Ectodermal cell (in vitro differentiated cells): Measurements from ENCODE around the gene TM9SF3.

Source experiments
- H3K27ac ChIP-seq: 2 replicates; pipeline ENCODE4 v1.7.0; 2013; ENCODE audit warnings: mild to moderate bottlenecking, low read depth, low read length; ENCODE audit not compliant: insufficient read depth, poor library complexity, severe bottlenecking
- H3K27me3 ChIP-seq: 2 replicates; pipeline ENCODE4 v1.7.0; 2013; ENCODE audit warnings: mild to moderate bottlenecking, low read length; ENCODE audit not compliant: insufficient read depth, control insufficient read depth, poor library complexity, severe bottlenecking
- H3K36me3 ChIP-seq: one replicate; pipeline ENCODE4 v1.7.0; 2013; ENCODE audit warnings: low read length; ENCODE audit not compliant: control insufficient read depth, insufficient read depth
- H3K4me1 ChIP-seq: one replicate; pipeline ENCODE4 v1.7.0; 2013; ENCODE audit warnings: low read length; ENCODE audit not compliant: control insufficient read depth, insufficient read depth
- H3K4me3 ChIP-seq: 2 replicates; pipeline ENCODE4 v1.7.0; 2013; ENCODE audit warnings: low read depth, low read length, control low read depth; ENCODE audit not compliant: insufficient read depth
- H3K9me3 ChIP-seq: 2 replicates; pipeline ENCODE4 v1.7.0; 2013; ENCODE audit warnings: mild to moderate bottlenecking, low read length, moderate library complexity; ENCODE audit not compliant: control insufficient read depth
- WGBS, 2 experiments: methylation state at CpG; one replicate each; pipeline ENCODE4 v1.1.7; 2013; ENCODE audit warnings: missing lambda C conversion rate in 2 of 2; 5-methylcytosine and 5-hydroxymethylcytosine counted together

Gene TM9SF3

DNA sequence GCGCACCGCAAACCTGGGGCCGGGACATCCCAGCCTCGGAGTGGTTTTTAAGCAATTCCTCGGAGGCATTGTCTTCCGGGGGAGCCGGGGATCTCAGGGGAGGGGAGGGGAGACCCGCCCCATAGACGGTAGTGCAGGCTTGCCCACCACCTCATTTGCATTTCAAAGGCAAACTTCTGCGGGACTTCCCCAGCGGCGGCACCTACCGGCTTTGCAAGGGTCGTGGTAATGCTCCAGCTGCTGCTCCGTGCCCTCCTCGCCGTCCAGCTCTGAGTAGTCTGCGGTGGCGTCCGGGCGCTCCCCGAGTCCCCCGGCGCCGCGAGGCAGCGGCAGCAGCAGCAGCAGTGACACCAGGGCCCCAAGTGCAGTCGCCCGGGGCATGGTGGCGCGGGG lies 73.5 kb downstream of the TM9SF3 start:
- 0% methylated on average over 31 of the region's 31 CpGs for WGBS, 2 experiments
- Histone ChIP-seq H3K27ac (peak overlapping the region; percentile 66), H3K4me3 (peak overlapping the region; percentile 55), H3K9me3 (no peaks in the 10 kb centered on the region), H3K27me3 (peaks cover 46% of the 10 kb centered on the region), H3K4me1 (peaks cover 17% of the 10 kb centered on the region), H3K36me3 (no peaks in the 10 kb centered on the region)

DNA sequence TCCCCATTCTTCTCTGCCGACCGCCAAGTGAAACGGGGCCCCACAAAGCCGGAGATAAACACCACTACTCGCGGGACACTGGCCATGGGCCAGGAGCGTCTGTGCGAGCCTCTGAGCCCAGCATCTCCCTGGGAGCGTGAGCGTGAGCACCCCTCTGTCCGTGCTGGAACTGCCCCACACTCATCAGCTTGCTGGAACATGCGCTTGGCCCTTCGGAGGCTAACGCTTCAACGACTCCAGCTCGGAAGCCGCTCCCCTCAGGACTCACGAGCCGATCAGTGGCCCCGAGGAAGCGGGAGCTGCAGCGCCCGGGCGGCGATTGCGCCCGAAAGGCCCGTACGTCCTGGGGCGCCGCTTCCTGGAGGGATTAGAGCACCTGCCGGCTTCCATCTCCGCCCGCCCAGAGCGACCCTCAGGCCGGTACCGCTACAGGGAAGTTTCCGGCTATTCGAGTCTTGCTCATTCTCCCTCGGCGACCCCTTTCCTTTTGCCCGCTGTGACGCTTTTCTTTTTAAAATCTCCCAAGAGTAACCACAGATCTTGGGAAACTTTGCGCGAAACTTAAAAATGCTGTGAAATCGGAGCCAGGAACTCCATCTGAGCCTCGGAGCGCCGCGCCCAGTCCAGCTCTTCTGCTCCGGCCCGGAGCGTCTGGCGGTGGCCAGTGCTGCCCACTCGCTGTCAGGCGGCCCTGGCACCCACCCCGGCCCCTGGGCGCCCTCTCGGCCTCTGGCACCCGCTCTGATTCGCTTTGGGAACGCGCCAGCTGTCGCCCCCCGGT lies 74.1 kb downstream of the TM9SF3 start:
- whole genome bisulfite sequencing, 2 experiments, result 1% methylated on average over 65 of the region's 65 CpGs
- peak overlapping the region; percentile 55 for H3K4me3 ChIP-seq

DNA sequence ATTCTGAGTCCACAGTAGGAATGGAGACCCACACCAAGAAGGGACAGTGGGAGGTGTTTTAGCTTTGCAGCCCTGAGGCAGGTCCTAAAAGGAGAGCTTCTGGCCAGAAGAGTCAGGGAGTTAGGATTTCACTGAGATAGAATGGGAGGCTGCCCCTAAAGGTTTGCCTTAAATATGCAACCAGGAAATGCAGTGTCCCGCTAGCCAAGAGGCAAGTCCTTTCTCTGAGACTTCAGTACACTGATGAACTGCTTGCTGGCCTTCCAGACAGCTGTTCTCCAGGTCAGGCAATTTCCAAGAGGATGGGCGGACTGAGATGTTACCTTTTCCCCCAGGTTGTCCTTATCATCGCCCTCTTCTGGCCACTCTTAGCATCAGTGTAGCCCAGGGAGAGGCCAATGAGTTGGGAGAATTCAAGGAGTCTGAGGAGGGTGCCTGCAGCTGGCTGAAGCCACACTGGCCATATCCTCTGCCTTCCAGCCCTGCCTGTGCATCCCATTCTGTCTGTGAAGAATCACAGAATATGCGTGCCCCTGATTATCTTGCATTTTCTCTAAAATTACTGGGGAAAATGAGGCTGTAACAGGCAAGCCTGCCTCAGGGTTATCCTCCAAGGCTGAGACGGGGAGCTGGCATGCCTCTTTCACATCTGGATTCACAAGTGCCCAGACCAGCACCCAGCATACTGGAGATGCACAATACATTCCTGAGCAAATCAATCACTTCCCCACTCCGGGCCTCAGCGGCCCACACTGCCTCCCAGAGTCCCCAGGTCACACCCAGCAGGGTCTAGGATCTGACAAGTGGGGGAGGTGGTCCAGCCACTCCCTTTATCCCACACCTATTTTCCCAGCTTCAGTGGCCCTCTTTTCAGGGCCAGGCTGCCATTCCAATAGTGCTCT lies 75.5 kb downstream of the TM9SF3 start:
- no peaks in the 10 kb centered on the region for H3K9me3 ChIP-seq
- H3K27me3 ChIP-seq, result peaks cover 46% of the 10 kb centered on the region
- peaks cover 17% of the 10 kb centered on the region for H3K4me1 ChIP-seq
- no peak overlapping the region for H3K27ac ChIP-seq
- WGBS, 2 experiments, result 37 to 40% methylated on average over 7 of the region's 7 CpGs
- no peak overlapping the region for H3K4me3 ChIP-seq
- no peaks in the 10 kb centered on the region for H3K36me3 ChIP-seq

More for the DNA sequence above, 74.1 kb downstream of the TM9SF3 start:
- Histone ChIP-seq H3K36me3 (no peaks in the 10 kb centered on the region), H3K27me3 (peaks cover 46% of the 10 kb centered on the region), H3K9me3 (no peaks in the 10 kb centered on the region), H3K4me1 (peaks cover 17% of the 10 kb centered on the region), H3K27ac (no peak overlapping the region)

DNA sequence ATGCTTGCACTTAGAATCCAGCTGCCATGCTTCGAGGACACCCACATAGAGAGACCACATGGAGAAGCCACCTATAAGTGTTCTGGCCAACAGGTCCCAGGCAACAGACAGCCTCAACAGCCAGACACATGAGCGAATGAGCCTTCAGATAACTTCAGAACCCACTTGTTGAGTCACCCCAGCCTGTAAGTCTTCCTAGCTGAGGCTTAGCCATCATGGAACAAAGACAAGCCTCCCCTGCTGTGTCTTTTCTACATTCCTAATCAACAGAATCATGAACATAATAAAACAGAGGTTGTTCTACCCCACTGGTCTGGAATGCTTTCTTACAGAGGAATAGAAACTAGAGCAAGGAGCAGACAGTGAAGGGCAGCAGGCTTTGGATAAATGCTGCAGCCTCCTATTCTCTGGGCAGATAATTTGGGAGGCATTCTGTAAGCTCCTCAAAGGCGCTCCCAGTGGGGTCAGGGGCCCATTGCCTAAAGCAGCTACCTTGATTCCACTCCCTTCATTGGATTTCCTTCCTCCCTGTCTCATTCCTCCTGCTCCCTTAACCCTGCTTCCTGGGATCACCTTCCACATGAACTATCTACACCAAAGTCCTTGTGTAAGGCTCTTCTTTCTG lies 77.7 kb downstream of the TM9SF3 start:
- no peak overlapping the region for H3K4me3 ChIP-seq
- H3K9me3 ChIP-seq, result no peaks in the 10 kb centered on the region
- peaks cover 17% of the 10 kb centered on the region for H3K4me1 ChIP-seq
- 50 to 54% methylated on average over 3 of the region's 3 CpGs for WGBS, 2 experiments
- no peak overlapping the region for H3K27ac ChIP-seq
- H3K36me3 ChIP-seq, result no peaks in the 10 kb centered on the region
- H3K27me3 ChIP-seq, result peaks cover 26% of the 10 kb centered on the region

DNA sequence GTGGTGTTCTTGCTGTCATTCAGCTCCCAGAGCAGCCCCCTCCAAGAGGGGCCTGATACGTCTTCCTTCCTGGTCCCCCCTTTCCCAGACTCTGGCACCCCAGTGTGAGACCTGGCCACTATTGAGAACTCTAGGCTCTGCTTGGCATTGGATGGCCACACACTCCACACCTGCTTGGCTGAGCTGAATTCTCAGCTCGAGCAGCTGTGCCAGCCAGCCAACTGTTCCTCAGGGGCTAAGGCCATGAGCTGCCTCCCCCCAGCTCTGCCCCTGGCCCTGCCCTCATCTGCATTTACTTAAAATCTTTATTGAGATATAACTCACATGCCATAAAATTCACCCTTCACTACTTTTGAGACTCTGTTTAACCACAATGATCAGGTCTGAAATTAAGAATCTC lies 79.8 kb downstream of the TM9SF3 start:
- H3K27ac ChIP-seq, result no peak overlapping the region
- H3K4me1 ChIP-seq, result peaks cover 12% of the 10 kb centered on the region
- no peaks in the 10 kb centered on the region for H3K9me3 ChIP-seq
- H3K36me3 ChIP-seq, result no peaks in the 10 kb centered on the region
- 80 to 92% methylated on average over 2 of the region's 2 CpGs for WGBS, 2 experiments
- H3K4me3 ChIP-seq, result no peak overlapping the region
- H3K27me3 ChIP-seq, result peaks cover 8% of the 10 kb centered on the region

DNA sequence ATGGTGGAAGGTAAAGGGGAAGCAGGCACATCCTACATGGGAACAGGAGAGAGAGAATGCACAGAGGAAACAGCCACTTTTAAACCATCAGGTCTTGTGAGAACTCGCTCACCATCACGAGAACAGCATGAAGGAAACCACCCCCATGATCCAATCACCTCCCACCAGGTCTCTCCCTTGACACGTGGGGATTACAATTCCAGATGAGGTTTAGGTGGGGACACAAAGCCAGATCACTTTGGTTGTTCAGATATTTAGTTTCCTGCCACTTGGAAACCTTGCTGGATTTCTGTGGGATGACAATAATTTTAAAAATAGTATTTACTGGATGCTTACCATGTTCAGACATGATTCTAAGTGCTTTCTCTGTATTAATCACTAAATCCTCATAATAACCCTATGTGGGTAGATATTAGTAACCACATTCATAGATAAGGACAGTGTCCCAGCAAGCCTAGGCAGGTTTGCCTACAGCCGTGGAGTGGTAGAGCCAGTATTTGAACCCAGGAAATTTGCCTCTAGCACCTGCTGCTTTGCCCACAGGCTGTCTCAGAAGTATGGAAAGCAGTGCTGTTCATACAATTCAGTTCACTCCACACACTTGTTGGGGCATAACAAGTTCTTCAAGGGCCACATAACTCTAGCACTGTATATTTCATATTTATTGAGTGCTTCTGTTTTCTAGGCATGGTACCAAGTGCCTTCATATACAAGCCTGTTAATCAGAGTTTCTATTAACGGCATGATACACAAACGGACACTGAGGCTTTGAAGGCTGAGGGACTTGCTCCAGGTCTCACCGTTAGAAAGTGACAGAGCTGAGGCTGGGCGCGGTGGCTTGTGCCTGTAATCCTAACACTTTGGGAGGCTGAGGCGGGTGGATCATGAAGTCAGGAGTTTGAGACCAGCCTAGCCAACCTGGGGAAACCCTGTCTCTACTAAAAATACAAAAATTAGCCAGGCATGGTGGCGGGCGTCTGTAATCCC lies 81.4 kb downstream of the TM9SF3 start:
- no peaks in the 10 kb centered on the region for H3K27me3 ChIP-seq
- 87 to 88% methylated on average over 12 of the region's 12 CpGs for WGBS, 2 experiments
- no peak overlapping the region for H3K27ac ChIP-seq
- H3K4me1 ChIP-seq, result peaks cover 5% of the 10 kb centered on the region
- H3K4me3 ChIP-seq, result no peak overlapping the region
- H3K9me3 ChIP-seq, result no peaks in the 10 kb centered on the region
- no peaks in the 10 kb centered on the region for H3K36me3 ChIP-seq

DNA sequence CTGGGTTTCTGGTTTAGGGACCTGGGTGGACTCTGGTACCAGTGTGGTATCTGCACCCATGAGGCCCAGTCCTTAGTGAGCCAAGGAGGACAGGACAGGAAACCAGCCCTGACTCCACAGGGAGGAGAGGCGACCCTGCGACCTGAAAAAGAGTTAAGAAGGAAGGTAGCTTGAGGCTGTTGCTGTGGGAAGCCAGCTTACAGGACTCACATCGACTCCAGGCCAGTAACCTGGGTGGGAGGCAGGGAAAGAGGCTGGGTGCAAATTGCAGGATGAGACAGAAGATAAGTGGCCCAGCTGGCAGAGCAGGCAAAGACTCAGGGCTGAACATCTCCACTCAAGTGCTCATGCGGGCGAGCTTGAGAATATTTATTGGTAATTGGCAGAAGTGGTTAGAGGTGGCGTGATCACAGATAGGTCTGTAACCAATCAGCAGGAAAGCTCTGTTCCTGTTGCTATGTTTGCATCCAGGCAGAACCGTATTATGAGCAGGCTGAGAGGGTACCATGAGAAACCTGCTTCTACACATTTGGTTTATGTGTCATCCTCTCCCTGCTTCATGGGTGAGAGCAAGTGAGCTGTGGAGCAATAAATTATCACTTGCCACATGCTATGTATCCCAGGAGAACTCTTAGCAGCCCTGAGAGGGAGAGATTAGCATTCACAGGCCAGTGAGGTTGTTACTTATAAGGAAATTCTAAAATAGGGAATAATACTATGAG lies 84.1 kb downstream of the TM9SF3 start:
- 94% methylated on average over 7 of the region's 7 CpGs for WGBS, 2 experiments
- H3K27ac ChIP-seq, result no peak overlapping the region
- no peaks in the 10 kb centered on the region for H3K4me1 ChIP-seq
- no peaks in the 10 kb centered on the region for H3K36me3 ChIP-seq
- H3K4me3 ChIP-seq, result no peak overlapping the region
- no peaks in the 10 kb centered on the region for H3K9me3 ChIP-seq
- no peaks in the 10 kb centered on the region for H3K27me3 ChIP-seq

DNA sequence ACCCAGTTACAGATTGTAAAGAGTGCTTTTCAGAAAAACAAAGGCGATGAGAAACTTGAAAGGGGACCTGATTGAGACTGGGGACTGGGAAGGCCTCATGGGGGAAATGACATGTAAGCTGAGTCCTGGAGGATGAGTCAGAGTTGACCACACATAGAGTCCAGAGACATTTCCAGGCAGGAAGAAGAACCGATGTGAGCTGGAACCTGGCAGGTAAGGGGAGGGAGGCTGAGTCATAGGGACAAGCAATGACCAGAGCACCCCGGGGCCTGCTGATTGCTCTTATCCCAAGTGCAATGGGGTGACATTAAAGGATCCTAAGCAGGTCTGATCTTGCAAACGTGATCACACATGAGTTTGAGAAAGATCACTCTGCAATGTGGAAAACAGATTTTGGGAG lies 84.8 kb downstream of the TM9SF3 start:
- no peaks in the 10 kb centered on the region for H3K36me3 ChIP-seq
- no peaks in the 10 kb centered on the region for H3K4me1 ChIP-seq
- 85 to 87% methylated on average over 4 of the region's 4 CpGs for WGBS, 2 experiments
- no peaks in the 10 kb centered on the region for H3K9me3 ChIP-seq
- H3K27ac ChIP-seq, result no peak overlapping the region
- no peaks in the 10 kb centered on the region for H3K27me3 ChIP-seq
- H3K4me3 ChIP-seq, result no peak overlapping the region

DNA sequence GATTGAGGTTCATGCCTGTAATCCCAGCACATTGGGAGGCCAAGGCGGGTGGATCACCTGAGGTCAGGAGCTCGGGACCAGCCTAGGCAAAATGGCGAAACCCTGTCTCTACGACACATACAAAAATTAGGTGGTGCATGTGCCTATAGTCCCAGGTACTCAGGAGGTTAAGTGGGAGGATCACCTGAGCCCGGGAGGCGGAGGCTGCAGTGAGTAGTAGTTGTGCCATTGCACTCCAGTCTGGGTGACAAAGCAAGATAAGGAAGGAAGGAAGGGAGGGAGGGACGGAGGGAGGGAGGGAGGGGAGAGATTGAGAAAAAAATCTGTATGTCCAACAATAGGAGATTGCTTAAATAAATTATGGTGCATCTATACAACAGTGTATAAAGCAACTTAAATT lies 86.3 kb downstream of the TM9SF3 start:
- 82 to 90% methylated on average over 7 of the region's 7 CpGs for WGBS, 2 experiments
- Histone ChIP-seq H3K4me3 (no peak overlapping the region), H3K4me1 (no peaks in the 10 kb centered on the region), H3K27me3 (no peaks in the 10 kb centered on the region), H3K9me3 (no peaks in the 10 kb centered on the region), H3K36me3 (no peaks in the 10 kb centered on the region), H3K27ac (no peak overlapping the region)
